DMS79 treated with DMSO at 0.1 percent for 48 hours (cell line): ENCODE measurements around the gene PNPLA3.

ENCODE experiments used
- DNase-seq: peaks from one replicate; lab custom pipeline; 2025; lab: John Stamatoyannopoulos, UW

The PNPLA3 gene

GRCh38 chr22:43924877-43925276 lies 1.3 kb downstream of the PNPLA3 start:
- no peak for DNase-seq

GRCh38 chr22:43925433-43926348 lies 2.1 kb downstream of the PNPLA3 start:
- DNase-seq: no peak

GRCh38 chr22:43926349-43926710 lies 2.7 kb downstream of the PNPLA3 start:
- DNase-seq: no peak

GRCh38 chr22:43928468-43928867 lies 4.9 kb downstream of the PNPLA3 start:
- DNase-seq: no peak

GRCh38 chr22:43928908-43929307 lies 5.3 kb downstream of the PNPLA3 start:
- DNase-seq: no peak

- no peak for DNase-seq
Observed at GRCh38 chr22:43931771-43932170, 8.2 kb downstream of the PNPLA3 start.

GRCh38 chr22:43941449-43941848 lies 17.8 kb downstream of the PNPLA3 start:
- no peak for DNase-seq

- DNase-seq: no peak
Observed at GRCh38 chr22:43944670-43945430, 21.2 kb downstream of the PNPLA3 start.

- no peak for DNase-seq
Observed at GRCh38 chr22:43945632-43946383, 22.2 kb downstream of the PNPLA3 start.

- DNase-seq: no peak
Observed at GRCh38 chr22:43946384-43946667, 22.7 kb downstream of the PNPLA3 start.

- no peak for DNase-seq
Observed at GRCh38 chr22:43948836-43949406, 25.3 kb downstream of the PNPLA3 start.

GRCh38 chr22:43951391-43951790 lies 27.8 kb downstream of the PNPLA3 start:
- DNase-seq: no peak

GRCh38 chr22:43951966-43952365 lies 28.4 kb downstream of the PNPLA3 start:
- DNase-seq: no peak

- DNase-seq: no peak
Observed at GRCh38 chr22:43953988-43954785, 30.6 kb downstream of the PNPLA3 start.

- DNase-seq: peak; percentile 58
Observed at GRCh38 chr22:43955040-43955882, 31.7 kb downstream of the PNPLA3 start, which contains the start of gene SAMM50. Gene SAMM50 (plus strand): TSS chr22:43955442. CDS start chr22:43955578, 136 bp downstream.

- DNase-seq: no peak
Observed at GRCh38 chr22:43955883-43956782, 32.5 kb downstream of the PNPLA3 start.

GRCh38 chr22:43956805-43957463 lies 33.3 kb downstream of the PNPLA3 start:
- no peak for DNase-seq

GRCh38 chr22:43957871-43958270 lies 34.3 kb downstream of the PNPLA3 start:
- no peak for DNase-seq
